ENCODE results near the gene SPECC1. TPM values are rescaled to one million over a fixed set of nuclear protein-coding genes. Genes with fewer than 3 reads are reported as not detected.

Gene SPECC1
- total RNA-seq, 1 experiment from 2014 or later: 43.5 TPM

- H3K9ac ChIP-seq (ENCODE audit: low read length): no peak overlapping the region
- H3K27me3 ChIP-seq (ENCODE audit: insufficient read depth, low read length): no peaks in the 10 kb centered on the region
- no TSS peak for BruUV-seq (replicated peaks)
- H3K9me2 ChIP-seq (ENCODE audit: insufficient read depth): no peaks in the 10 kb centered on the region
- CTCF ChIA-PET: interaction anchor here (1.3 kb wide), 1 partner anchor 31 kb away, joined by 3 read pairs; no protein-coding TSS in a partner anchor
- RAD21 ChIA-PET (ENCODE audit: low non-redundant PET in 1 of 2, low total read pairs in 2 of 2, uncharacterized antibody in 2 of 2, unreplicated experiment in 2 of 2): no interaction called here
- no peak for ATAC-seq
- no peak overlapping the region for H2AFZ ChIP-seq (ENCODE audit: low read depth, low read length, poor library complexity, severe bottlenecking)
- H4K20me1 ChIP-seq (ENCODE audit: insufficient read depth): no peaks in the 10 kb centered on the region
- H3K9me3 ChIP-seq (ENCODE audit: control insufficient read depth in 1 of 2, insufficient read depth in 1 of 2, low read depth in 1 of 2, low read length in 2 of 2): no peaks in the 10 kb centered on the region
- intact Hi-C loops (cut with micrococcal nuclease): no loop called here
- H3K4me3 ChIP-seq (replicated peaks in 1 of 2; ENCODE audit: low read depth in 1 of 2, low read length in 2 of 2): no peak overlapping the region
- TF ChIP-seq ZFX (IDR thresholded peaks at IDR 0.05) (no peak), CTCF (IDR thresholded peaks at IDR 0.05 in 2 of 3, conservative IDR thresholded peaks at IDR 0.05 in 1 of 3; ENCODE audit: borderline replicate concordance in 1 of 3, insufficient read depth in 1 of 3, low read depth in 2 of 3, low read length in 2 of 3) (no peak), SRF (IDR thresholded peaks at IDR 0.05; ENCODE audit: low read depth) (no peak), TCF7L2 (IDR thresholded peaks at IDR 0.05; ENCODE audit: borderline replicate concordance, extremely low read depth, insufficient read depth, insufficient read length) (no peak), ZBTB33 (IDR thresholded peaks at IDR 0.05; ENCODE audit: extremely low read depth, insufficient replicate concordance, low read length) (no peak), ZNF274 (IDR thresholded peaks at IDR 0.05; ENCODE audit: low read depth, low read length) (no peak), ELF1 (IDR thresholded peaks at IDR 0.05; ENCODE audit: borderline replicate concordance, low read depth) (no peak), EGR1 (IDR thresholded peaks at IDR 0.05; ENCODE audit: low read depth) (no peak), FOSL1 (IDR thresholded peaks at IDR 0.05; ENCODE audit: low read depth) (no peak), SIN3A (IDR thresholded peaks at IDR 0.05; ENCODE audit: low read depth) (no peak), CBX3 (IDR thresholded peaks at IDR 0.05; ENCODE audit: low read depth) (no peak), JUND (IDR thresholded peaks at IDR 0.05) (no peak), REST (IDR thresholded peaks at IDR 0.05; ENCODE audit: low read depth) (no peak), EZH2phosphoT487 (IDR thresholded peaks at IDR 0.05; ENCODE audit: borderline replicate concordance) (no peak), POLR2AphosphoS5 (IDR thresholded peaks at IDR 0.05; ENCODE audit: low read depth, low read length) (no peak), POLR2A (IDR thresholded peaks at IDR 0.05; ENCODE audit: borderline replicate concordance, extremely low read depth, insufficient read depth, insufficient read length) (no peak)
- TF ChIP-seq, protein P1, sequence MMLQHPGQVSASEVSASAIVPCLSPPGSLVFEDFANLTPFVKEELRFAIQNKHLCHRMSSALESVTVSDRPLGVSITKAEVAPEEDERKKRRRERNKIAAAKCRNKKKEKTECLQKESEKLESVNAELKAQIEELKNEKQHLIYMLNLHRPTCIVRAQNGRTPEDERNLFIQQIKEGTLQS (IDR thresholded peaks at IDR 0.05): no peak
- TF ChIP-seq, protein P2, sequence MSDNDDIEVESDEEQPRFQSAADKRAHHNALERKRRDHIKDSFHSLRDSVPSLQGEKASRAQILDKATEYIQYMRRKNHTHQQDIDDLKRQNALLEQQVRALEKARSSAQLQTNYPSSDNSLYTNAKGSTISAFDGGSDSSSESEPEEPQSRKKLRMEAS (IDR thresholded peaks at IDR 0.05): no peak
- DNase-seq (ENCODE audit: low read depth, low spot score): no peak
- POLR2A ChIA-PET: no interaction called here
- no peaks in the 10 kb centered on the region for H3K36me3 ChIP-seq (ENCODE audit: control insufficient read depth in 1 of 2, insufficient read depth in 2 of 2, low read length in 2 of 2)
- H3K4me1 ChIP-seq (ENCODE audit: control insufficient read depth in 1 of 2, insufficient read depth in 2 of 2, low read length in 2 of 2): no peaks in the 10 kb centered on the region
- no peak overlapping the region for H3K27ac ChIP-seq (ENCODE audit: low read depth, low read length)
- no peaks in the 10 kb centered on the region for H3K79me2 ChIP-seq (ENCODE audit: insufficient read depth, low read length)
- no peak overlapping the region for H3K4me2 ChIP-seq (ENCODE audit: low read length)
These were observed 248.6 kb downstream of the SPECC1 start for GRCh38 chr17:20257798-20258197.

All from HCT116 (cell line).